ENCODE data around the gene NTSR1. TPM values are rescaled to one million over a fixed set of nuclear protein-coding genes. Genes with fewer than 3 reads are reported as not detected.
"Not testable (repeated sequence)": the region's sequence is repeated elsewhere in the genome, so short reads cannot be mapped to it uniquely, and the experiment has no call there.

Gene NTSR1
- total RNA-seq, 2 experiments from 2014 or later = not detected

- POLR2A ChIA-PET = no interaction called here
- CTCF ChIA-PET = no interaction called here
These were observed 37.6 kb upstream of the NTSR1 start for GRCh38 chr20:62670998-62671397.

- ChIA-PET POLR2A (no interaction called here), CTCF (interaction anchor here (1.0 kb wide), 1 partner anchor 120 kb away, joined by 3 read pairs; no protein-coding TSS in a partner anchor)
These were observed 36.9 kb upstream of the NTSR1 start for GRCh38 chr20:62671765-62672164.

GRCh38 chr20:62674370-62674769, 34.3 kb upstream of the NTSR1 start:
- ChIA-PET POLR2A (no interaction called here), CTCF (interaction anchor here (1.6 kb wide), 1 partner anchor 117 kb away, joined by 9 read pairs; no protein-coding TSS in a partner anchor)

GRCh38 chr20:62675156-62675876, 33.3 kb upstream of the NTSR1 start:
- POLR2A ChIA-PET = interaction anchor here (0.6 kb wide), 1 partner anchor 44 kb away, joined by 4 read pairs; no protein-coding TSS in a partner anchor
- CTCF ChIA-PET = interaction anchor here (1.6 kb wide), 1 partner anchor 116 kb away, joined by 9 read pairs; no protein-coding TSS in a partner anchor

GRCh38 chr20:62675877-62676260, 32.8 kb upstream of the NTSR1 start:
- CTCF ChIA-PET = no interaction called here

GRCh38 chr20:62676976-62677375, 31.7 kb upstream of the NTSR1 start:
- ChIA-PET POLR2A (no interaction called here), CTCF (no interaction called here)

More at GRCh38 chr20:62675877-62676260, 32.8 kb upstream of the NTSR1 start:
- POLR2A ChIA-PET = interaction anchor here (0.6 kb wide), 1 partner anchor 43 kb away, joined by 4 read pairs; no protein-coding TSS in a partner anchor

GRCh38 chr20:62677678-62678077, 31.0 kb upstream of the NTSR1 start:
- CTCF ChIA-PET = no interaction called here
- POLR2A ChIA-PET = no interaction called here

GRCh38 chr20:62678553-62678952, 30.1 kb upstream of the NTSR1 start:
- POLR2A ChIA-PET = no interaction called here
- CTCF ChIA-PET = interaction anchor here (0.7 kb wide), 1 partner anchor 225 kb away, joined by 3 read pairs; no protein-coding TSS in a partner anchor

- ChIA-PET CTCF (no interaction called here), POLR2A (interaction anchor here (0.6 kb wide), 1 partner anchor 180 kb away, joined by 3 read pairs; no protein-coding TSS in a partner anchor)
These were observed 28.6 kb upstream of the NTSR1 start for GRCh38 chr20:62679978-62680589.

GRCh38 chr20:62682912-62683517, 25.6 kb upstream of the NTSR1 start:
- CTCF ChIA-PET = no interaction called here

GRCh38 chr20:62683660-62684322, 24.8 kb upstream of the NTSR1 start:
- POLR2A ChIA-PET = interaction anchor here (0.7 kb wide), 1 partner anchor 189 kb away, joined by 3 read pairs; no protein-coding TSS in a partner anchor
- CTCF ChIA-PET = not testable (repeated sequence)

More at GRCh38 chr20:62682912-62683517, 25.6 kb upstream of the NTSR1 start:
- POLR2A ChIA-PET = no interaction called here

- ChIA-PET POLR2A (no interaction called here), CTCF (no interaction called here)
These were observed 23.7 kb upstream of the NTSR1 start for GRCh38 chr20:62684981-62685380.

GRCh38 chr20:62685781-62686555, 22.7 kb upstream of the NTSR1 start:
- POLR2A ChIA-PET = no interaction called here
- CTCF ChIA-PET = interaction anchor here (1.3 kb wide), 1 partner anchor 106 kb away, joined by 5 read pairs; no protein-coding TSS in a partner anchor

- ChIA-PET CTCF (interaction anchor here (1.0 to 1.3 kb wide), 2 partner anchors 24 to 104 kb away, joined by 3 to 5 read pairs; no protein-coding TSS in a partner anchor), POLR2A (no interaction called here)
These were observed 21.5 kb upstream of the NTSR1 start for GRCh38 chr20:62686869-62687830.

GRCh38 chr20:62688083-62688482, 20.6 kb upstream of the NTSR1 start:
- ChIA-PET CTCF (interaction anchor here (1.0 kb wide), 1 partner anchor 23 kb away, joined by 3 read pairs; no protein-coding TSS in a partner anchor), POLR2A (no interaction called here)

- ChIA-PET POLR2A (no interaction called here), CTCF (no interaction called here)
These were observed 19.7 kb upstream of the NTSR1 start for GRCh38 chr20:62688855-62689460.

GRCh38 chr20:62689861-62690260, 18.8 kb upstream of the NTSR1 start:
- ChIA-PET POLR2A (no interaction called here), CTCF (no interaction called here)

Measured in activated CD8-positive, alpha-beta memory T cell treated with anti-CD3 and anti-CD28 coated beads for 36 hours (primary cell).